Activated CD8-positive, alpha-beta memory T cell treated with anti-CD3 and anti-CD28 coated beads, Interleukin-2, amount 50 U/mL, for 1 hour (primary cell): ENCODE data around the gene SLC6A19.

Experiments
- DNase-seq: peaks from one replicate; pipeline ENCODE4 v3.0.0-alpha.2; 2020; ENCODE audit errors: extremely low read depth

The SLC6A19 gene

GRCh38 chr5:1195439-1195838 lies 6.0 kb upstream of the SLC6A19 start:
- no peak for DNase-seq

- no peak for DNase-seq
These were observed 5.5 kb upstream of the SLC6A19 start for GRCh38 chr5:1195916-1196315.

- no peak for DNase-seq
These were observed 4.8 kb upstream of the SLC6A19 start for GRCh38 chr5:1196562-1196961.

- no peak for DNase-seq
These were observed 3.3 kb upstream of the SLC6A19 start for GRCh38 chr5:1197876-1198666.

- no peak for DNase-seq
These were observed 2.1 kb upstream of the SLC6A19 start for GRCh38 chr5:1199340-1199648.

- DNase-seq: no peak
These were observed 1.5 kb upstream of the SLC6A19 start for GRCh38 chr5:1199649-1200494.

GRCh38 chr5:1200495-1201326 lies 684 bp upstream of the SLC6A19 start:
- DNase-seq: no peak

GRCh38 chr5:1202026-1202797 lies 817 bp downstream of the SLC6A19 start:
- no peak for DNase-seq

GRCh38 chr5:1202798-1203185 lies 1.4 kb downstream of the SLC6A19 start:
- DNase-seq: no peak

- DNase-seq: no peak
These were observed 2.0 kb downstream of the SLC6A19 start for GRCh38 chr5:1203311-1203967.

GRCh38 chr5:1203968-1204692 lies 2.7 kb downstream of the SLC6A19 start:
- no peak for DNase-seq

GRCh38 chr5:1204693-1205242 lies 3.4 kb downstream of the SLC6A19 start:
- no peak for DNase-seq

- no peak for DNase-seq
These were observed 4.1 kb downstream of the SLC6A19 start for GRCh38 chr5:1205255-1206180.

- DNase-seq: no peak
These were observed 5.4 kb downstream of the SLC6A19 start for GRCh38 chr5:1206521-1207412.

GRCh38 chr5:1207555-1207954 lies 6.2 kb downstream of the SLC6A19 start:
- no peak for DNase-seq

GRCh38 chr5:1208221-1208742 lies 6.9 kb downstream of the SLC6A19 start:
- no peak for DNase-seq

- no peak for DNase-seq
These were observed 7.5 kb downstream of the SLC6A19 start for GRCh38 chr5:1208743-1209488.
